GM19043 (cell line): ENCODE results near the gene S100Z.
"Not testable (repeated sequence)": the region's sequence is repeated elsewhere in the genome, so short reads cannot be mapped to it uniquely, and the experiment has no call there.

Experiments used
- ATAC-seq: cut with Tn5 transposase; IDR thresholded peaks from one replicate; pipeline ENCODE4 v1.9.1; 2021; ENCODE audit warnings: low read depth; ENCODE audit not compliant: unreplicated experiment

S100Z gene

DNA sequence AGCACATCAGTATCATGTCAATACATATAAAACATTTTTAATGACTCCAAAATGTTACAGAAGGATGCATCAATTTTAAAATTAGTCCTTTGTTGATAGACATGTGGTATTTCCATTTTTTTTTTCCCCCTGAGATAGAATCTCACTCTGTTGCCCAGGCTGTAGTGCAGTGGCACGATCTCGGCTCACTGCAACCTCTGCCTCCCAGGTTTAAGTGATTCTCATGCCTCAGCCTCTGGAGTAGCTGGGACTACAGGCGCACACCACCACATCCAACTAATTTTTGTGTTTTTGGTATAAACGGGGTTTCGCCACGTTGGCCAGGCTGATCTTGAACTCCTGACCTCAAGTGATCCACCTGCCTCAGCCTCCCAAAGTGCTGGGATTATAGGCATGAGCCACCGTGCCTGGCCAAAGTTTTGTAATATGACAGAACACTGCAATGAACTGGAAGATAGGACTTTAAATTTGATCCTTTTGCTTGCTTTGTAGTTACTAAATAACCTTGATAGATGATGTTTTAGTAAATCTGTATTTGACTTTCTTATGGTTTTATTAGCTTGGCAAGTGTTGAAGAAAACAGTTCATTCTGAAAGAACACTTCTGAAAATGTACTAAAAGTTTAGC lies 27.6 kb upstream of the S100Z start:
- not testable (repeated sequence) for ATAC-seq

DNA sequence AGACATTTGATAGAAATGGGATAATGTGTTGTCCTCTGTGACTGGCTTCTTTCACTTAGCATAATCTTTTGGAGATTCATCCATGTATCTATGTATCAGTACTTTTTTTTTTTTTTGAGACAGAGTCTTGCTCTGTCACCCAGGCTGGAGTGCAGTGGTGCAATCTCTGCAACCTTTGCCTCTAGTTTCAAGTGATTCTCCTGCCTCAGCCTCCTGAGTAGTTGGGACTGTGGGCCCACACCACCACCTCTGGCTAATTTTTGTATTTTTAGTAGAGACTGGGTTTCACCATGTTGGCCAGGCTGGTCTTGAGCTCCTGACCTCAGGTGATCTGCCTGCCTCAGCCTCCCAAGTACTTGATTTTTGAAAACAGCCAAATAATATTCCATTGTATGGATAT lies 23.4 kb upstream of the S100Z start:
- not testable (repeated sequence) for ATAC-seq

DNA sequence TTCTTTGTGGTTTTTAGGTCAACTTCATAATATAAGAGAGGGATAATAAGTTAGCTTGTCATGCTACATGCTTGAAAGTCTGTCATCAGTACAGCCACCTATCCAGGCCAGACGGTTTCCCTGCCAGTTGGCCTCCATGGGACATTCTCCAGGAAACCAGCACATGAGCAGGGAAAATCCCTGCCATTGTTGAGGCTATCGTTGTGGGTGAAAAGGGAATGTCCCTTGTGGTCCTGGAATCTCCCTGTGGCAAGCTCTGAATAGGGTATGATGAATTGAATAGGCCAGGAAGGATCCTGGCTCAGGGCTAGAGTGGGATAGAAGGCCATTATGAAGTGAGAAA lies 18.7 kb upstream of the S100Z start:
- ATAC-seq, result no peak

GRCh38 chr5:76836181-76836580 lies 13.6 kb upstream of the S100Z start:
- ATAC-seq, result no peak

DNA sequence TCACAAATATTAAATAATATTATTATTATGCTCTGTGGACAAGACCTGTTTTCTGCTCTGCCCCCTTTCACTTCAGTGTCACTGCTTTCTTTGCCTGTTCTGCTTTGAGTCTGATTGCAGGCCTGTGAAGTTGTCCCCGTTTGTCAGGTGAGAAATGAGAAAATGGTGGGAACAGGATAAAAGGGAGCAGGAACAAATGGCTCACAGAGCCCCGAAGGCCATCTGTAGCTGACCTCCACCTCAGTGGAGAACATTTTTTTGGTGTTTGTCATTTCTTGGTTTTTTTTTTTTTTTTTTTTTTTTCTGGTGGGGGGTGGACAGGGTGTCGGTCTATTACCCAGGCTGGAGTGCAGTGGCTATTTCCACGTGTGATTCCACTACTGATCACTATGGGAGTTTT lies 13.2 kb upstream of the S100Z start:
- ATAC-seq, result no peak

- no peak for ATAC-seq
Observed at GRCh38 chr5:76838481-76839261, 11.1 kb upstream of the S100Z start.

- no peak for ATAC-seq
Observed at GRCh38 chr5:76841361-76841760, 8.5 kb upstream of the S100Z start.

DNA sequence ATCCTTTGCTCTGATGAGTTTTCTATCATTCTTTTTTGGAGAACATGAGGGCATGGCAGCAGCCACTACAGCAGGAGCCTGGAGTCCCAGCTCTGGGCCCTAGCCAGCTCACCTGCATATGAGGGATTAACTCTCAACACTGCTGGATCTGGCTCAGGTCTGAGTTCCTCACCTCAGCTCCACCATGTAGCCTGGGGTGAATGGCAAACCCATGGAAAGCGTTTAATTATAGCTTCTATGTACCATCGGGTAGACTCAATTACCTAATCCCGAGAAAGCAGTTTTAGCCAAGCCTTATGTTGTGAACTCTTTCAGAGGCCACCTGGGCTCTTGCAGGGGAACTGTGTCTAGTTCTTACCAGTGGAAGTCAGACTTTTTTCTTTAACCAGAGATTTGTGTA lies 3.9 kb upstream of the S100Z start:
- no peak for ATAC-seq

- no peak for ATAC-seq
Observed at GRCh38 chr5:76850543-76851145, 830 bp downstream of the S100Z start.

- no peak for ATAC-seq
Observed at GRCh38 chr5:76851728-76852369, 2.0 kb downstream of the S100Z start.

- no peak for ATAC-seq
Observed at GRCh38 chr5:76852772-76853171, 3.0 kb downstream of the S100Z start.

DNA sequence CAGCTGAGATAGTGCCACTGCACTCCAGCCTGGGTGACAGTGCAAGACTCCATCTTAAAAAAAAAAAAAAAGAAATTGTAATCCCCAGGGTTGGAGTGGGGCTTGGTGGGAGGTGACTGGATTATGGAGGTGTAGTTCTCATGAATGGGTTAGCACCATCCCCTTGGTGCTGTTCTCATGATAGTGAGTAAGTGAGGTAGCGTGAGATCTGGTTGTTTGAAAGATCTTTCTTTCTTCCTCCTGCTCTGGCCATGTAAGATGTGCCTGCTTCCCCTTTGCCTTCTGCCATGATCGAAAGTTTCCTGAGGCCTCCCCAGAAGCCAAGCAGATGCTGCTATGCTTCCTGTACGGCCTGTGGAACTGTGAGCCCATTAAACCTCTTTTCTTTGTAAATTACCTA lies 3.9 kb downstream of the S100Z start:
- ATAC-seq, result not testable (repeated sequence)

- ATAC-seq, result no peak
Observed at GRCh38 chr5:76854644-76855043, 4.8 kb downstream of the S100Z start.

DNA sequence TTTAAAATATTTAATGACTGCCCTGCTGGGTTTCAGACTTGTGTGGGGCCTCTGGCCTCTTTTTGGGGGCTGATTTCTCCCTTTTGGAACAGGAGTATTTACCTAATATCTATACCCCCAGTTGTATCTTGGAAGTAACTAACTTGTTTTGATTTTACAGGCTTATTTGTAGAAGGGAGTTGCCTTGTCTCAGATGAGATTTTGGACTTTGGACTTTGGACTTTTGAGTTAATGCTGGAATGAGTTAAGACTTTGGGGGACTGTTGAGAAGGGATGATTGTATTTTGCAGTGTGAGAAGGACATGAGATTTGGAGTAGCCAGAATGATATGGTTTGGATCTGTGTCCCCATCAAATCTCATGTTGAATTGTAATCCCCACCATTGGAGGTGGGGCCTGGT lies 5.7 kb downstream of the S100Z start:
- not testable (repeated sequence) for ATAC-seq

DNA sequence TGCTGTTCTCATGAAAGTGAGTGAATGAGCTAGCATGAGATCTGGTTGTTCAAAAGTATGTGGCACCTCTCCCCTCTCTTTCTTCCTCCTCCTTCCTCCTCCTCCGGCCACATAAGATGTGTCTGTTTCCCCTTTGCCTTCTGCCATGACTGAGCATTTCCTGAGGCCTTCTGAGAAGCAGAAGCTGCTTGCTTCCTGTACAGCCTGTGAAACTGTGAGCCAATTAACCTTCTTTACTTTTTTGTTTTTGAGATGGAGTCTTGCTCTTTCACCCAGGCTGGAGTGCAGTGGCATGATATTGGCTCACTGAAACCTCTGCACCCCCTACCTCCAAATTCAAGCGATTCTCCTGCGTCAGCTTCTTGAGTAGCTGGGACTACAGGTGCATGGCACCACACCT lies 6.1 kb downstream of the S100Z start:
- no peak for ATAC-seq

DNA sequence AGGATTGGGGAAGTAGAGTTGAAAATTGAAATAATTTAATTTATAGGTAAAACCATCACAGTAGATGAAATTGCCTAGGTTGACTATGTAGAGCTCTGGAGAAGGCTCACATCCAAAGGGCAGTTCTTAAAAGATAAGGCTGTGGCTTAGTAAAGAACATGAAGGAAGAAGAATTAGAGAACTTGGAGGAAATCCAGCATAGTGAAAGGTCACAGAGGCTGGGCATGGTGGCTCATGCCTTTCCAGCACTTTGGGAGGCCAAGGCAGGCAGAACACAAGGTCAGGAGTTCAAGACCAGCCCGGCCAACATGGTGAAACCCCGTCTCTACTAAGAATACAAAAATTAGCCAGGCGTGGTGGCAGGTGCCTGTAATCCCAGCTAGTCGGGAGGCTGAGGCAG lies 7.0 kb downstream of the S100Z start:
- ATAC-seq, result not testable (repeated sequence)

DNA sequence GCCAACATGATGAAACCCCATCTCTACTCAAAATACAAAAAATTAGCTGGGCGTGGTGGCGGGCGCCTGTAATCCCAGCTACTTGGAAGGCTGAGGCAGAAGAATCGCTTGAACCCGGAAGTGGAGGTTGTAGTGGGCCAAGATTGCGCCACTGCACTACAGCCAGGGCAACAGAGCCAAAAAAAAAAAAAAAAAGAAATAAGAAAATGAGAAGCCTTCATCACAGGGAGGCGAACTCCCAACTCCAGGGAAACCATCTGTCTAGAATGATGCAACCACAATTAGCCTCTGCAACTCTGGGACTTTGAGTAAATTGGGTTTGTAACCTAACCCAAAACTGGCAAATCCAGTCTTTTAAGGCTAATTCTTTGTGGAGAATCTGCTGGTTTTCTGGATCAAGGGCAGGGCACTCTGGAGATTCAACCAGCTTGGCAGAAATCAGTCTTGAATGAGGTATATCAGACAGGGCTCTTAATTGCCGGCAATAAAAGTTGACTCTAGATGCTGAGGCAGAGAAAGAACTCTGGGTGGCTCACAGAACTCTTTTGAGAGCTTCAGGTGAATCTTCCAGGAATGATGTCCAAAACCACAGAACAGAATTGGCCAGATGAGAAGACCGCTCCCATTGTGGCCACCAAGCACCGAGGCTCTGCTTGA lies 9.9 kb downstream of the S100Z start:
- no peak for ATAC-seq

- no peak for ATAC-seq
Observed at GRCh38 chr5:76861612-76862011, 11.8 kb downstream of the S100Z start.

GRCh38 chr5:76863001-76863400 lies 13.2 kb downstream of the S100Z start:
- ATAC-seq, result no peak

GRCh38 chr5:76866503-76866902 lies 16.7 kb downstream of the S100Z start:
- ATAC-seq, result no peak

- no peak for ATAC-seq
Observed at GRCh38 chr5:76867038-76867437, 17.2 kb downstream of the S100Z start.
